Prostate gland (tissue), 2 donors: ENCODE measurements around the gene CXCR3. TPM values are rescaled to one million over a fixed set of nuclear protein-coding genes. Genes with fewer than 3 reads are reported as not detected.

Experiments used
- DNase-seq: peaks from one replicate; pipeline ENCODE4 v3.0.0-alpha.2; 2019; ENCODE audit warnings: low spot score
- H3K27ac ChIP-seq, 2 donors: fragments of 200-600 bp; sonication (generic); 2 replicates each; pipeline ENCODE4 v1.5.1; 2017 to 2019
- H3K27me3 ChIP-seq: fragments of 200-600 bp; sonication (generic); replicated peaks from 2 replicates; pipeline ENCODE4 v1.5.1; 2019; ENCODE audit not compliant: insufficient read depth
- H3K36me3 ChIP-seq, 2 donors: fragments of 200-600 bp; sonication (generic); 1 replicate in 1 of 2; 2 replicates in 1 of 2; pipeline versions ENCODE4 v1.5.1 to v1.8.1; 2017 to 2019
- H3K4me1 ChIP-seq: fragments of 200-600 bp; sonication (generic); replicated peaks from 2 replicates; pipeline ENCODE4 v1.5.1; 2019
- H3K4me3 ChIP-seq, 2 donors: fragments of 200-600 bp; sonication (generic); 2 replicates each; pipeline ENCODE4 v1.5.1; 2017 to 2019
- H3K9me3 ChIP-seq: fragments of 200-600 bp; sonication (generic); 2 replicates; pipeline ENCODE4 v1.5.1; 2017
- CTCF ChIP-seq, 4 experiments: fragments of 200-600 bp in 2 of 4; fragments of 450-650 bp in 2 of 4; sonication (generic) in 2 of 4; IDR thresholded peaks; 1 replicate in 3 of 4; 2 replicates in 1 of 4; pipeline ENCODE4 v1.5.1; 2016 to 2019; ENCODE audit warnings: antibody characterized with exemption in 4 of 4, mild to moderate bottlenecking in 2 of 4, moderate library complexity in 2 of 4
- POLR2A ChIP-seq: fragments of 450-650 bp; IDR thresholded peaks from one replicate; pipeline ENCODE4 v1.6.1; 2016; ENCODE audit warnings: antibody characterized with exemption, mild to moderate bottlenecking
- POLR2AphosphoS5 ChIP-seq: sonication (generic); formaldehyde crosslinking; IDR thresholded peaks from one replicate; pipeline ENCODE4 v1.6.1; 2017; ENCODE audit warnings: antibody characterized with exemption
- WGBS: methylation state at CpG from one replicate; pipeline ENCODE4 v1.1.5; 2018; 5-methylcytosine and 5-hydroxymethylcytosine counted together
- intact Hi-C: fragments of 100-400 bp; cut with DNase I; formaldehyde crosslinking; loops from one replicate; pipeline ENCODE4 v1.14.2; 2022
- total RNA-seq, 2 donors: library from RNA; depleted of rRNA; stranded (reverse); fragments of >200 nt; gene quantifications; one replicate each; pipeline ENCODE4 v1.1.0, GENCODE V29; 2016

Gene CXCR3
- total RNA-seq, 2 donors from 2014 or later, result 1.1 TPM; not detected in 1

GRCh38 chrX:71619193-71619592 lies 882 bp upstream of the CXCR3 start:
- intact Hi-C loops, result no loop called here
- TF ChIP-seq POLR2A (no peak), POLR2AphosphoS5 (no peak), CTCF (IDR thresholded peaks at IDR 0.05) (no peak)
- H3K36me3 ChIP-seq, result no peaks in the 10 kb centered on the region

GRCh38 chrX:71618787-71619186 lies 476 bp upstream of the CXCR3 start:
- no peak for DNase-seq
- TF ChIP-seq POLR2A (no peak), CTCF (IDR thresholded peaks at IDR 0.05) (no peak), POLR2AphosphoS5 (no peak)
- Histone ChIP-seq H3K27me3 (no peaks in the 10 kb centered on the region), H3K9me3 (no peaks in the 10 kb centered on the region), H3K27ac (no peak overlapping the region), H3K4me3 (no peak overlapping the region), H3K36me3 (no peaks in the 10 kb centered on the region), H3K4me1 (no peaks in the 10 kb centered on the region)
- intact Hi-C loops, result no loop called here
- WGBS, result 85% methylated on average over 3 of the region's 3 CpGs

More at GRCh38 chrX:71619193-71619592, 882 bp upstream of the CXCR3 start:
- no peak for DNase-seq
- 87% methylated on average over 8 of the region's 8 CpGs for WGBS
- Histone ChIP-seq H3K4me3 (no peak overlapping the region), H3K4me1 (no peaks in the 10 kb centered on the region), H3K27me3 (no peaks in the 10 kb centered on the region), H3K27ac (no peak overlapping the region), H3K9me3 (no peaks in the 10 kb centered on the region)

- Histone ChIP-seq H3K9me3 (no peaks in the 10 kb centered on the region), H3K4me1 (no peaks in the 10 kb centered on the region), H3K36me3 (no peaks in the 10 kb centered on the region), H3K4me3 (no peak overlapping the region), H3K27ac (no peak overlapping the region), H3K27me3 (no peaks in the 10 kb centered on the region)
- no peak for DNase-seq
- intact Hi-C loops, result no loop called here
- WGBS, result 73% methylated on average over 7 of the region's 8 CpGs
- TF ChIP-seq POLR2AphosphoS5, result no peak
- TF ChIP-seq POLR2A, result no peak
- no peak for TF ChIP-seq CTCF (IDR thresholded peaks at IDR 0.05)
Measured at GRCh38 chrX:71617742-71618141, 569 bp downstream of the CXCR3 start.

- no peaks in the 10 kb centered on the region for H3K36me3 ChIP-seq
- H3K9me3 ChIP-seq, result no peaks in the 10 kb centered on the region
- 76% methylated on average over 12 of the region's 43 CpGs for WGBS
- H3K27me3 ChIP-seq, result no peaks in the 10 kb centered on the region
- no peak overlapping the region for H3K27ac ChIP-seq
- intact Hi-C loops, result no loop called here
- no peak for TF ChIP-seq POLR2A
- no peak overlapping the region for H3K4me3 ChIP-seq
- H3K4me1 ChIP-seq, result no peaks in the 10 kb centered on the region
- DNase-seq, result no peak
Measured at GRCh38 chrX:71616672-71617529, 1.4 kb downstream of the CXCR3 start.

GRCh38 chrX:71615954-71616353 lies 2.4 kb downstream of the CXCR3 start:
- TF ChIP-seq POLR2A (no peak), POLR2AphosphoS5 (no peak), CTCF (IDR thresholded peaks at IDR 0.05) (no peak)
- Histone ChIP-seq H3K36me3 (no peaks in the 10 kb centered on the region), H3K27ac (no peak overlapping the region), H3K4me3 (no peak overlapping the region), H3K4me1 (no peaks in the 10 kb centered on the region), H3K9me3 (no peaks in the 10 kb centered on the region), H3K27me3 (no peaks in the 10 kb centered on the region)
- no peak for DNase-seq
- WGBS, result 100% methylated on average over 2 of the region's 10 CpGs
- intact Hi-C loops, result no loop called here
